Astrocyte (in vitro differentiated cells and primary cell): ENCODE measurements around the gene PARM1. TPM values are rescaled to one million over a fixed set of nuclear protein-coding genes. Genes with fewer than 3 reads are reported as not detected.

ENCODE experiments used
- DNase-seq: peaks from one replicate; pipeline ENCODE4 v3.0.0-alpha.2; 2010; ENCODE audit warnings: low read depth
- FAIRE-seq: peaks from 2 replicates; lab custom pipeline; 2011; peaks lifted over from hg19 to GRCh38; lab: Jason Lieb, UNC
- H2AFZ ChIP-seq: 2 replicates; pipeline ENCODE4 v1.6.0; 2012; ENCODE audit warnings: low read depth, low read length, inconsistent platforms
- H3K27ac ChIP-seq: 2 replicates; pipeline ENCODE4 v1.5.1; 2011; ENCODE audit warnings: low read depth, low read length, inconsistent platforms
- H3K27me3 ChIP-seq: 2 replicates; pipeline ENCODE4 v1.6.0; 2011; ENCODE audit warnings: low read length, inconsistent platforms; ENCODE audit not compliant: insufficient read depth
- H3K36me3 ChIP-seq: 2 replicates; pipeline ENCODE4 v1.5.1; 2011; ENCODE audit warnings: low read length, inconsistent platforms; ENCODE audit not compliant: insufficient read depth
- H3K4me1 ChIP-seq: 2 replicates; pipeline ENCODE4 v1.5.1; 2011; ENCODE audit warnings: low read length, inconsistent platforms; ENCODE audit not compliant: insufficient read depth
- H3K4me2 ChIP-seq: 2 replicates; pipeline ENCODE4 v1.6.0; 2012; ENCODE audit warnings: low read length, inconsistent platforms
- H3K4me3 ChIP-seq: 2 replicates; pipeline ENCODE4 v1.5.1; 2011; ENCODE audit warnings: low read depth, mild to moderate bottlenecking, low read length, inconsistent platforms; ENCODE audit not compliant: insufficient read depth
- H3K79me2 ChIP-seq: 2 replicates; pipeline ENCODE4 v1.6.0; 2012; ENCODE audit warnings: mild to moderate bottlenecking, low read length, inconsistent platforms; ENCODE audit not compliant: insufficient read depth
- H3K9ac ChIP-seq: 2 replicates; pipeline ENCODE4 v1.6.0; 2012; ENCODE audit warnings: mild to moderate bottlenecking, low read length, inconsistent platforms
- H3K9me3 ChIP-seq: 2 replicates; pipeline ENCODE4 v1.5.1; 2012; ENCODE audit warnings: low read depth, mild to moderate bottlenecking, low read length, inconsistent platforms; ENCODE audit not compliant: insufficient read depth
- H4K20me1 ChIP-seq: 2 replicates; pipeline ENCODE4 v1.6.0; 2012; ENCODE audit warnings: low read length, inconsistent platforms; ENCODE audit not compliant: insufficient read depth
- H3K27ac Mint-ChIP-seq: one replicate; pipeline ENCODE4 v1.8.0; 2021; ENCODE audit warnings: mild to moderate bottlenecking, mixed read lengths; ENCODE audit not compliant: unreplicated experiment
- H3K27me3 Mint-ChIP-seq: one replicate; pipeline ENCODE4 v1.8.0; 2021; ENCODE audit warnings: low read depth, mixed read lengths; ENCODE audit not compliant: unreplicated experiment
- H3K36me3 Mint-ChIP-seq: one replicate; pipeline ENCODE4 v1.8.0; 2021; ENCODE audit warnings: low read depth, mixed read lengths; ENCODE audit not compliant: unreplicated experiment
- H3K4me1 Mint-ChIP-seq: one replicate; pipeline ENCODE4 v1.8.0; 2021; ENCODE audit warnings: low read depth, mixed read lengths; ENCODE audit not compliant: unreplicated experiment
- H3K4me3 Mint-ChIP-seq: one replicate; pipeline ENCODE4 v1.8.0; 2021; ENCODE audit warnings: mild to moderate bottlenecking, moderate library complexity, mixed read lengths; ENCODE audit not compliant: unreplicated experiment
- H3K9me3 Mint-ChIP-seq: one replicate; pipeline ENCODE4 v1.8.0; 2021; ENCODE audit warnings: mild to moderate bottlenecking, mixed read lengths; ENCODE audit not compliant: unreplicated experiment
- CTCF ChIP-seq: IDR thresholded peaks from 2 replicates; pipeline ENCODE4 v1.5.1; 2011; ENCODE audit warnings: low read depth, mild to moderate bottlenecking, inconsistent platforms, low read length, moderate library complexity; ENCODE audit not compliant: insufficient read depth
- EZH2 ChIP-seq: IDR thresholded peaks from 2 replicates; pipeline ENCODE4 v1.6.1; 2012; ENCODE audit warnings: mild to moderate bottlenecking, low read length, inconsistent platforms; ENCODE audit not compliant: insufficient read depth
- total RNA-seq: library from RNA; stranded (reverse); gene quantifications from 2 replicates; pipeline ENCODE4 v1.2.1, GENCODE V29; 2021

PARM1 gene
- total RNA-seq, 1 donor from 2014 or later = 1.2 TPM

- no peak for FAIRE-seq
Observed at GRCh38 chr4:74958881-74959280, 26.0 kb downstream of the PARM1 start.

DNA sequence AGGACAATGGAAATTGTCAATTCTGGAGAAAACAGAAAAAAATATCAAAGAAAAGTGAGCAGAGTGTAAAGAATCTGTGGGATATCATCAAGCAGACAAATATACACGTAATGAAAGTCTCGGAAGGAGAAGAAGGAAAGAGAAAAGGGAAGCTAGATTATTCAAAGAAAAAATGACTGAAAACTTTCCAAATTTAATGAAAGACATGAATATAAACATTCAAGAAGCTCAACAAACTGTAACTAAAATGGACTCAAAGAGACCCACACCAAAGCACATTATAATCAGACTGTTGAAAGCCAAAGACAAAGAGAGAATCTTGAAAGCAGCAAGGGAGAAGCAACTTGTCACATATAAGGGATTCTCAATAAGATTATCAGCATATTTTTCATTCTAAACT is 28.3 kb downstream of the PARM1 start:
- TF ChIP-seq CTCF (no peak), EZH2 (no peak)
- Histone ChIP-seq H3K4me2 (no peak overlapping the region), H4K20me1 (no peaks in the 10 kb centered on the region), H3K27me3 (no peaks in the 10 kb centered on the region), H3K4me1 (no peaks in the 10 kb centered on the region), H2AFZ (no peak overlapping the region), H3K79me2 (no peaks in the 10 kb centered on the region), H3K9me3 (no peaks in the 10 kb centered on the region), H3K4me3 (no peak overlapping the region), H3K27ac (no peak overlapping the region), H3K36me3 (no peaks in the 10 kb centered on the region), H3K9ac (no peak overlapping the region)
- no peak for FAIRE-seq
- Mint-ChIP-seq H3K4me1 (no peaks in the 10 kb centered on the region), H3K36me3 (no peaks in the 10 kb centered on the region), H3K27me3 (no peaks in the 10 kb centered on the region), H3K4me3 (no peak overlapping the region), H3K27ac (no peak overlapping the region), H3K9me3 (peaks cover 4% of the 10 kb centered on the region)
- no peak for DNase-seq

More at GRCh38 chr4:74958881-74959280, 26.0 kb downstream of the PARM1 start:
- Mint-ChIP-seq H3K36me3 (no peaks in the 10 kb centered on the region), H3K27me3 (no peaks in the 10 kb centered on the region), H3K27ac (no peak overlapping the region), H3K4me1 (no peaks in the 10 kb centered on the region), H3K9me3 (peaks cover 4% of the 10 kb centered on the region), H3K4me3 (no peak overlapping the region)
- H3K4me3 ChIP-seq = no peak overlapping the region
- H3K79me2 ChIP-seq = no peaks in the 10 kb centered on the region
- no peaks in the 10 kb centered on the region for H3K9me3 ChIP-seq
- no peaks in the 10 kb centered on the region for H3K27me3 ChIP-seq
- no peaks in the 10 kb centered on the region for H3K36me3 ChIP-seq
- H4K20me1 ChIP-seq = no peaks in the 10 kb centered on the region
- DNase-seq = no peak
- no peak overlapping the region for H3K9ac ChIP-seq
- H3K27ac ChIP-seq = no peak overlapping the region
- H2AFZ ChIP-seq = no peak overlapping the region
- H3K4me2 ChIP-seq = no peak overlapping the region
- no peaks in the 10 kb centered on the region for H3K4me1 ChIP-seq
- TF ChIP-seq EZH2 (no peak), CTCF (no peak)

DNA sequence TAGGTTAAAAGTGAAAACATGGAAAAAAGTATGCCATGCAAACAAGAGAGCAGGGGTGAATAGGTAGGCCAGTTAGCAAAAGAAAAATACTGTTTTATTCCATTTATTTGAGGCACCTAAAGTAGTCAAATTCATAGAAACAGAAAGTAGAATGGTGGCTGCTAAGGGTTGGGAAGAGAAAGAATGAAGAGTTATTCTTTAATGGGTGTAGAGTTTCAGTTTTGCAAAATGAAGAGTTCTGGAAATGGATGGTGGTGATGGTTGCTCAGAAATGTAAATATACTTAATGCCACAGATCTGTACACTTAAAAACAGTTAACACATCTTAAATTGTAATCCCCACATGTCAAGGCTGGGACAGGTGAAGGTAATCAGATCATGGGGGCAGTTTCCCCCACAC is 29.7 kb downstream of the PARM1 start:
- Histone ChIP-seq H3K9ac (no peak overlapping the region), H3K27ac (no peak overlapping the region), H4K20me1 (no peaks in the 10 kb centered on the region), H3K79me2 (no peaks in the 10 kb centered on the region), H3K9me3 (no peaks in the 10 kb centered on the region), H3K4me3 (no peak overlapping the region), H2AFZ (no peak overlapping the region), H3K36me3 (no peaks in the 10 kb centered on the region), H3K4me2 (no peak overlapping the region), H3K4me1 (no peaks in the 10 kb centered on the region), H3K27me3 (no peaks in the 10 kb centered on the region)
- peaks cover 4% of the 10 kb centered on the region for H3K9me3 Mint-ChIP-seq
- no peak overlapping the region for H3K27ac Mint-ChIP-seq
- TF ChIP-seq EZH2 = no peak
- DNase-seq (no peak), FAIRE-seq (no peak)
- H3K36me3 Mint-ChIP-seq = no peaks in the 10 kb centered on the region
- H3K27me3 Mint-ChIP-seq = no peaks in the 10 kb centered on the region
- H3K4me3 Mint-ChIP-seq = no peak overlapping the region
- H3K4me1 Mint-ChIP-seq = no peaks in the 10 kb centered on the region
